Right renal cortex interstitium (tissue), 3 donors: ENCODE data around the gene ATXN2. TPM values are rescaled to one million over a fixed set of nuclear protein-coding genes. Genes with fewer than 3 reads are reported as not detected.

Experiments
- DNase-seq, 3 donors: peaks; one replicate each; pipeline ENCODE4 v3.0.0-alpha.2; 2013; ENCODE audit warnings: low read depth in 3 of 3, low spot score in 2 of 3
- polyA plus RNA-seq, 3 donors: library from polyadenylated mRNA; unstranded; fragments of 120-200 nt; gene quantifications; one replicate each; pipeline ENCODE4 v1.2.1, GENCODE V29; 2013; ENCODE audit not compliant: insufficient read length in 3 of 3

ATXN2 gene
- polyA plus RNA-seq, 3 donors: 61.8 to 75.3 (median 66.4) TPM

DNA sequence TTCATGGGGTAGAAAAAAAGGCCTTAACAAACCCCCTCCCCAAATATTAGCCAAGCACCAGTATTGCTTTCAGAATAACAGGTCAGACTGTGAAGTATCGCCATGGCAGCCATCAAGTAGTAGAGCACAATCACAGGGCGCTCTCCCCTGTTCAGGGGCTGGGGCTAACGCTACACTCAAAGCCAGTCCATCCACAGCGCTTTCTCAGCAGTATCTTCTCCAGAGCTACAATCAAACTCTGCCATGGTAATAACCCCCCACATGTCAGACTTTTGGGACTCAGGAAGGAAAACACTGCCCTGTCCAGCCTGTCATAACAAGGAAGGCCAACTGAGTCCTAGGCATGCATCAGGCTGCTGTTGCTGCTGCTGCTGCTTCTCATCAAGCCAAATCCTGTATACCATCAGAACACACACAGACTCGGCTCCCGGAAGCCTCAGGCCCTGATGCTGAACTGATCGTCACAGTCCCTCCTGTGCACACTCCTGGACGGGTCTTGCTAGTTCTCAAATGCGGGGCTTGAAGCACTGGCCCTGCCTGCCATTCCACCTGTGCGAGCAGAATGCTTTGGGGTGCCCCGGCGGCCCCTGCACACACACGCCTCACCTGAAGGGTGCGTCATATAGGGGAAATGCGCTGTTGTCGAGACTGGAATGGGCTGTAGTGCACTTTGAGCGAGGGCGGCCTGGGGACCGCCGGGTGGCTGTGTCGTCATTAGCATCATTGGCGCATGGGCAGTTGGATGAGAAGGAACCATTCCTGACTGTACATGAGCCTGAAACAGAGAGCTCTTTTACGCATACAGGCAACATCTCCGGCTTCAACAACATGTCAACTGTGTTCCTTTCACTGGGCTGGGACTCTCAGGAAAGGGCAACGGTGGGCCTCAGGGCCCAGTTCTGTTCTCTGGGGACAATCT lies 145.8 kb downstream of the ATXN2 start:
- DNase-seq: no peak

- DNase-seq: peak in 1 of 3 donors; percentile 29
These were observed 147.4 kb downstream of the ATXN2 start for GRCh38 chr12:111451649-111452129.

GRCh38 chr12:111451232-111451631 lies 147.9 kb downstream of the ATXN2 start:
- DNase-seq: no peak

DNA sequence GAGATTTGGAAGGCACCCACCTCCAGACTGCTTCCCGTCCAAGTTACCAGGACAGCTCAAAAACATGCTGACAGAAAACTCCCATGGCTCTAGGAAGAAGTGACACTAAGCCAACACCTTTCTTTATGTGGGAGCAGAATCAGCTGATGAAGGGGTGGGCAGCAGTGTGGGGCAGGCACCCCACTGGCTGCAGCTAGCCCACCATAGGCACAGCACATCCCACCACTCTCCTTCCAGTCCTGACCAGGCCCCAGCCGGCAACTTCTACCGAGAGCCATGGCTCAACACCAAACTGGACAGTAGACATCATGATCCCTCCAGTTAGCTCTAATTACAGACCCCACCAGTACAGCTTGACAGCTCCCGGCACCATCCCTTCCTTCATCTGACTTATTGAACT lies 148.4 kb downstream of the ATXN2 start:
- DNase-seq: no peak

GRCh38 chr12:111448846-111449790 lies 150.0 kb downstream of the ATXN2 start:
- DNase-seq: no peak

DNA sequence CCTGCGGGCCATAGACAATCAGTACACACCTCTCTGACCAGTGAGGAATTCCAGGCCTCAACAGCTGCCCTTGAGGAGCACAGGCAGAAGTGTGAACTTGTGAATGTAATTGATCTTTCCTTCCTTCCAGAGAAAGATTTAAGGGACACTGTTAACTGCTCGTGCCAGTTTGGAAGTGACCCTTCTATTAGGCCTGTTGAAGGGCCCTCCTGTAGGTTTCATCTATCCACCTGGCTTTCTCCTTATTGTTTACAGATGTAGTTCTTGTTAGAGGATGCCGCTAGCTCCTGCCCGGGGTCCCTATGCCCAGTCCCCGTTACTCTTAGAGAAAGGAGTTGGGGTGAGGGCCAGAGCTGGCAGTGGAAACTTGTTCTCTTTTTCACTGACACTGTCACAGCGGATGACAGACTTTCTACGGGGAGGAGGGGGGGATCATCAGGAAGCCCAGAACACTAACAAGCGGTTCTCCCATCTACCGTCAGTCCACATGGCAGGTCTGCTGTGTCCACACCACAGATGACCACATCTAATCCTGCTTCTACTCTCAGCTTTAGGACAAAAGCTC lies 150.8 kb downstream of the ATXN2 start:
- no peak for DNase-seq

DNA sequence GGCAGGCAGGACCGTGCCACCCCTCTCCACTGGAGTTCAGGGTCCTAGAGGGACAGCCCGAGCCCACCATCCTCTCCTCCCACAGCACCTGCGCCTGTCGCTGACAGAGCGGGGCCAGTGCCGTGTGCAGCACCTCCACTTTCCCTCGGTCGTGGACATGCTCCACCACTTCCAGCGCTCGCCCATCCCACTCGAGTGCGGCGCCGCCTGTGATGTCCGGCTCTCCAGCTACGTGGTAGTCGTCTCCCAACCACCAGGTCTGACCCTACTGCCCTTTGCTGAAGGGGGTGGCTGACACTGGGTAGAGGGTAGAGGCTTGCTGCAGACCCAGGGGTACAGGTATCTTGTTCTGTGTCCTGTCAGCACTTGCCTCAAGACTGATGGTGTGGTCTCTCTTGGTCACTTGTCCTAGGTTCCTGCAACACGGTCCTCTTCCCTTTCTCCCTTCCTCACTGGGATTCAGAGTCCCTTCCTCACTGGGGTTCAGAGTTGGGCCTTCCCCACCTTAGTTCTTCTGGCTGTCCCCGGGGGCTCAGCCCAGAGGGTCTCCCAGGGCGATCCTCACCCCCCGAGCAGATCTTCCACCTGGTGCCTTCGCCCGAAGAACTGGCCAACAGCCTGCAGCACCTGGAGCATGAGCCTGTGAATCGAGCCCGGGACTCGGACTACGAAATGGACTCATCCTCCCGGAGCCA lies 151.4 kb downstream of the ATXN2 start:
- no peak for DNase-seq

DNA sequence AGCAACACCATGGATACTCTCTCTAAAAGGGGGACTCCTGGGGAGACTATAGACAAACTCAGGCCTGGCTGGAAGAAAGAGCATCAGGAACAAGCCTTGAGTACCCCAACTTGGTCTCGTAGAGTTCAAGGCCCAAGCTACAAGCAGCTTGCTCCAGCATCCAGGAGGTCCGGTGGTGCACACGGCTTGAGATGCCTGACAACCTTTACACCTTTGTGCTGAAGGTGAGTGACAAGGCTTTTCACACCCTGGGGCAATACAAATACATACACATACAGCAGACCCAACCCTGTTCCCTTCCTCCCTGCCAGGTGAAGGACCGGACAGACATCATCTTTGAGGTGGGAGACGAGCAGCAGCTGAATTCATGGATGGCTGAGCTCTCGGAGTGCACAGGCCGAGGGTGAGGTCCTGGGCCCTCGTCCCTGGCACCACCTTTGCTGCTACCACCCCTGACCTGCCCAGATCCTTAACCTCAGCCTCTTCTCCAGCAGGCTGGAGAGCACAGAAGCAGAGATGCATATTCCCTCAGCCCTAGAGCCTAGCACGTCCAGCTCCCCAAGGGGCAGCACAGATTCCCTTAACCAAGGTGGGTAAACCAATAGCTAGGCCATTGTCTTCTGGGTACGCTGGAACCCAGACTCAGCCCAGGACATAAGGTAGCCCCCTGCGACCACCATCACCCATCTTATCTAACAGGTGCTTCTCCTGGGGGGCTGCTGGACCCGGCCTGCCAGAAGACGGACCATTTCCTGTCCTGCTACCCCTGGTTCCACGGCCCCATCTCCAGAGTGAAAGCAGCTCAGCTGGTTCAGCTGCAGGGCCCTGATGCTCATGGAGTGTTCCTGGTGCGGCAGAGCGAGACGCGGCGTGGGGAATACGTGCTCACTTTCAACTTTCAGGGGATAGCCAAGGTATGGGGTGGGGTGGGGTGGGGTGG lies 152.2 kb downstream of the ATXN2 start:
- DNase-seq: no peak

GRCh38 chr12:111445726-111446581 lies 153.2 kb downstream of the ATXN2 start:
- DNase-seq: no peak

DNA sequence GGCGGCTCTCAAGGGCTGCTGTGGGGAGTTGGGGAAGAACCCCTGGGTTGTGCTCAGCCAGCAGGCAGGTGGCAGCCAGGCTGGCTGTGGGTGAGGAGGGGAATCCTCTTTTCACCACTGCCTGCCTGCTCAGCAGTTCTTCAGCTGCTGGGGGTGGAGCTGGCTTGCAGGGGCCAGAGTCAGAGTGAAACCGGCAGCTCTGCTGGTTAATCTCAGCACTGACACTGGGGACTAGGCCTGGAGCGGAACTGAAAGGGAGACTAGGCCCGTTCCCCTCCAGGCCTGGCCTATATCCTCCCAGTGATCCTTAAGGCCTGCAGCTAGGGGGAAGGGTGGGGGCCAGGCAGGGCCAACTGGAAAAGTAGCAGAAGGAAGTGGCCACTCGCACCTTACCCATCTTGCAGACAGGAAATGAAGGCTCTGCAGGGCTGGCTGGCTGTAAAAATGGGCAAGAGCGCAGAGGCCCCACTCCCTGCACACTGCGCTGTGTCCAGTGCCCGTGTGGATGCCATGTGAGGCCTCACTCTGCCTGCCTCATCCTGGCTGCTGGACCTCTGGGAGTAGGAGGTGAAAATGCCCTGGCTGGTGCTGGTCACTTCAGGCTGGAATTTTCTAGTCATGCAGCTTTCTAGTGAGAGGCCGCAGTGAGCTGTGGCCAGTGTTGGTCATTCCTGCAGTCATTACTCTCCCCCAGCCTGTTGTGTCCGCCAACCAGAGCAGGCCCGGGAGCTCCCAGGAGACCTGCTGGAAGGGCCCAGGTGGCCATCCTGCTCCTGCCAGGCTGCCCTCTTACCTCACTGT lies 154.0 kb downstream of the ATXN2 start:
- no peak for DNase-seq

- no peak for DNase-seq
These were observed 154.7 kb downstream of the ATXN2 start for GRCh38 chr12:111444314-111444924.

- DNase-seq: no peak
These were observed 155.5 kb downstream of the ATXN2 start for GRCh38 chr12:111443586-111443985.

DNA sequence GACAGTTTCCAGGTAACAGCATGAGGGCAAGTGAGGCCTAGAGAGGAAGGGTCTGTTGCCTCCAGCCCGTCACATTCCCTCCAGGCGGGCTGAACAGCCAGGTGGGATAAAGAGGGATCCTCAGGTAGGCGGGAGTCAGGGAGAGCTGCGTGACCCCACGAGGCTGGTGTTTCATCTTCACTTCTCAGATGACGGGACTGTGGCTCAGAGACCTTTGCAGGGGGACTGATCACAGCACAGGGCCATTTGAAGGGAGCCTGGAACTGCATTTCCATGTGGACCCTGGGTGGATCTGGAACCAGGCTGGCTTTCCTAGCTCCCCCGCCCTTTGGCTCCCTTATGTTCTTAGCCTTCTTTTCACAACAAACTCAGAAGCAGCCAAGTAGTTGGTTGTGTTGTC lies 156.0 kb downstream of the ATXN2 start:
- no peak for DNase-seq

DNA sequence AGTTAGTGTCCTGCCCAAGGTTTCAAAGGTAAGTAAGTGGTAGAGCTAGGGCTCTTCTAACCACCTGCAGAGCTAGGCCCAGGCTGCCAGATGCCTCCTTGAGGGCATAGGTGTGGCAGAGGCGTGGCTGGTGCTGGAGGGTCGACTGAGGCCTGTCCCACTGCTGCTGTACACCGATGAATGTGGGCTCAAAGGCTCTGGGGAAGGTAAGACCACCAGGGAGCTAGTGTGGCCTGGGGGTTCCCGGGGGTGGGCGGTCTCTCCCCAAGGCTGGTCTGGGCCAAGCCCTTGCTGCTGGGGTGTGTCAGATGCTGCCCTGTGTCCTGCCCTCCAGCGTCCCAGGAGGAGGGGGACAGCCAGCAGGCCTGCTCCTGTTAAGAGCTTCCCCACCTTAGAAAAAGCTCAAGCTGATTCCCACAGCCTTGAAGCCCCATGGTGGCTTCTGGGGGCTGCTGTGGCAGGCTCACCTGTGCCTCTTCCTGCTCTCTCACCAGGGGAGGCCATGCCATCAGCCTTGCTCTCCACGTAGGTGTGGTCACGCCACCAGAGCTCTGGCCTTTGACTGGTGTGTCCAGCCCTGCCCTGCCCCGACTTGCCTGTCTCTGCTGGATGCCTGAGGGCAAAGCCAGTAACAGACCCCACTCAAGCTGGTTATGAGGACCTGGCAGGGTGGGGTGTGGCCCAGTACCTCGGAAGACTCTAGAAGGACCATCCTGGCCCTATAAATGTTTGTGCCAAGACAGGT lies 156.6 kb downstream of the ATXN2 start:
- no peak for DNase-seq

GRCh38 chr12:111441107-111441928 lies 157.8 kb downstream of the ATXN2 start:
- no peak for DNase-seq
